Right lobe of liver (tissue), 6 donors: Measurements from ENCODE around the gene BORCS5. TPM values are rescaled to one million over a fixed set of nuclear protein-coding genes. Genes with fewer than 3 reads are reported as not detected.

Experiments used
- ATAC-seq, 4 donors: fragments of 200-7000 bp; cut with Tn5 transposase; one replicate each; pipeline ENCODE4 v1.9.1; 2020; ENCODE audit warnings: mild to moderate bottlenecking in 4 of 4, moderate library complexity in 4 of 4
- DNase-seq, 3 donors: peaks; one replicate each; pipeline ENCODE4 v3.0.0-alpha.2; 2020
- H3K27ac ChIP-seq, 3 donors: fragments of 200-600 bp; one replicate each; pipeline ENCODE4 v1.8.0; 2022
- H3K27me3 ChIP-seq, 2 donors: fragments of 200-600 bp; one replicate each; pipeline ENCODE4 v1.8.0; 2022
- H3K36me3 ChIP-seq, 4 donors: fragments of 200-600 bp; sonication (generic) in 1 of 4; one replicate each; pipeline versions ENCODE4 v1.5.1 to v1.8.0; 2017 to 2022; ENCODE audit warnings: control low read depth in 1 of 4
- H3K4me1 ChIP-seq, 4 donors: fragments of 200-600 bp; sonication (generic) in 1 of 4; one replicate each; pipeline versions ENCODE4 v1.5.1 to v1.8.0; 2017 to 2022; ENCODE audit warnings: control low read depth in 1 of 4
- H3K4me3 ChIP-seq, 3 donors: fragments of 200-600 bp; one replicate each; pipeline ENCODE4 v1.8.0; 2022
- H3K9me3 ChIP-seq, 4 donors: fragments of 200-600 bp; sonication (generic) in 1 of 4; one replicate each; pipeline versions ENCODE4 v1.5.1 to v1.8.0; 2017 to 2022; ENCODE audit warnings: control low read depth in 1 of 4
- CTCF ChIP-seq, 4 donors: fragments of 200-600 bp in 3 of 4; fragments of 450-650 bp in 1 of 4; IDR thresholded peaks; one replicate each; pipeline versions ENCODE4 v1.5.1 to v1.8.0; 2016 to 2022; ENCODE audit warnings: antibody characterized with exemption in 4 of 4, mild to moderate bottlenecking in 2 of 4
- POLR2A ChIP-seq: fragments of 450-650 bp; IDR thresholded peaks from one replicate; pipeline ENCODE4 v1.6.1; 2017; ENCODE audit warnings: antibody characterized with exemption, mild to moderate bottlenecking
- WGBS: methylation state at CpG from one replicate; pipeline ENCODE4 v1.1.6; 2018; ENCODE audit warnings: low coverage, low lambda C conversion rate; ENCODE audit not compliant: insufficient coverage; ENCODE audit errors: missing lambda C conversion rate; 5-methylcytosine and 5-hydroxymethylcytosine counted together
- intact Hi-C, 2 donors: fragments of 100-400 bp; cut with DNase I; formaldehyde crosslinking; loops; one replicate each; pipeline versions ENCODE4 v1.11.2 to v1.14.1; 2022
- total RNA-seq, 6 experiments: library from RNA; depleted of rRNA in 2 of 6; stranded (reverse); fragments of >200 nt in 2 of 6; fragmentation: NEBNext Ultra II Directional in 3 of 6; extraction: Animal tissue kit (Norgen Biotek cat#: 25700) in 3 of 6; gene quantifications; one replicate each; pipeline versions ENCODE4 v1.1.0 to v1.2.4, GENCODE V29; 2016 to 2023
- donor health status: DM: no; HTN: yes; CAD: no.
- donor health status: DM: no; HTN: no; CAD: no.
- donor health status: DM: no; HTN: no; CAD: no.
- donor health status: DM: no; HTN: yes; CAD: no.
- donor health status: DM: no; HTN: yes; CAD: no.

BORCS5 gene
- total RNA-seq, 6 experiments from 2014 or later, result 6.0 to 11.1 (median 8.0) TPM

DNA sequence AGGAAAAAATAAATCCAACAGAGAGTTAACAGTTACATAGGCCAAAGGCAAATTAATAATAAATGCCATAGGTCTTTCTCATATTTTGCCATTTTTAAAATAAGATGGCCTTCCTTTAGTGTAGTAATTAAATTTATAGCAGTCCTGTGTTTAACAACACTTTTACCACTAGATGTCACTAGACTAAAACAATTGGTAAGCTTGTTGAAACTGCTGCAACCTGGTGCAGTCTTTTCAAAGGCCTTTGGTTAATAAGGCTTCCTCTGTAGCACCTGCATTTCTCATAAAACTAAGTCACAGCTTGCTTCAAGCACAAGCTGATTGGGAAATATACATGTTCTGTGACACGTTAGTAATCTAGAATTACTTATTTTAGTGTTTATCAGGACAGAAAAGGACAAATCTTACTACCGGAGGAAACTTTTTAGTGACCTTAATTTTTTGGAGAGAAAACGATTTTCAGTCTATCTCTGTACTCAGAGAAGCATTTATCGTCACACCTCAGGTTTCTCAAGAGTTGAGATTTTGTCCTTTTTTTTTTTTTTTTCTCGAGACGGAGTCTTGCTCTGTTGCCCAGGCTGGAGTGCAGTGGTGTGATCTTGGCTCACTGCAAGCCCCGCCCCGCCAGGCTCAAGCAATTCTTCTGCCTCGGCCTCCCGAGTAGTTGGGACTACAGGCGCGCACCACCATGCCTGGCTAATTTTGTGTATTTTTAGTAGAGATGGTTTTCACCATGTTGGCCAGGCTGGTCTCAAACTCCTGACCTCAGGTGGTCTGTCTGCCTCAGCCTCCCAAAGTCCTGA is 20.0 kb downstream of the BORCS5 start:
- DNase-seq (no peak), ATAC-seq (peak; percentile 83 to 91 (median 84))
- Histone ChIP-seq H3K27me3 (no peaks in the 10 kb centered on the region), H3K36me3 (no peaks in the 10 kb centered on the region), H3K4me3 (no peak overlapping the region), H3K9me3 (no peaks in the 10 kb centered on the region), H3K27ac (peak overlapping the region in 2 of 3 donors; percentile 36 to 44), H3K4me1 (peaks cover 0 to 32% (median 12%) of the 10 kb centered on the region in 4 donors)
- WGBS, result 66% methylated on average over 12 of the region's 12 CpGs
- TF ChIP-seq POLR2A, result no peak
- peak; percentile 70 to 95 (median 80) for TF ChIP-seq CTCF (IDR thresholded peaks at IDR 0.05)
- intact Hi-C loops, result loop anchor here in 1 of 2 donors (10.0 kb wide), 1 partner anchor 188 kb away; the partner anchor contains the start of gene DUSP16

DNA sequence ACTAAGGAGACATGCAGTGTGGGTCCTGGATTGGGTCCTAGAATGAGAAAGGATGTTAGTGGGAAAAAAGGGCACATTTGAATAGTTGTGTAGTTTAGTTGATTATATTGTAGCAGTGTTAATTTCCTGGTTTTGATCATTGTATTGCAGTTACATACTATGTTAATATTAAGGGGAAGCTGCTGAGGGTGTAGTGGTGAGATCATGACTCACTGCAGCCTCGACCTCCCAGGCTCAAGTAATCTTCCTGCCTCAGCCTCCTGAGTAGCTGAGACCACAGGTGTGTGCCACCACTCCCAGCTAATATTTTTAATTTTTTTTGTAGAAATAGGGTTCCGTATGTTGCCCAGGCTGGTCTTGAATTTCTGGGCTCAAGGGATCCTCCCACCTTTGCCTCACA is 21.7 kb downstream of the BORCS5 start:
- no peak overlapping the region for H3K4me3 ChIP-seq
- H3K36me3 ChIP-seq, result no peaks in the 10 kb centered on the region
- DNase-seq (no peak), ATAC-seq (no peak)
- peaks cover 0 to 27% (median 9%) of the 10 kb centered on the region in 4 donors for H3K4me1 ChIP-seq
- no peaks in the 10 kb centered on the region for H3K27me3 ChIP-seq
- WGBS, result no CpG with 5 or more reads among the region's 2 CpGs
- TF ChIP-seq CTCF (IDR thresholded peaks at IDR 0.05) (no peak), POLR2A (no peak)
- intact Hi-C loops, result loop anchor here in 1 of 2 donors (10.0 kb wide), 1 partner anchor 186 kb away; the partner anchor contains the start of gene DUSP16
- peak overlapping the region in 2 of 3 donors; percentile 12 to 80 for H3K27ac ChIP-seq
- no peaks in the 10 kb centered on the region for H3K9me3 ChIP-seq

DNA sequence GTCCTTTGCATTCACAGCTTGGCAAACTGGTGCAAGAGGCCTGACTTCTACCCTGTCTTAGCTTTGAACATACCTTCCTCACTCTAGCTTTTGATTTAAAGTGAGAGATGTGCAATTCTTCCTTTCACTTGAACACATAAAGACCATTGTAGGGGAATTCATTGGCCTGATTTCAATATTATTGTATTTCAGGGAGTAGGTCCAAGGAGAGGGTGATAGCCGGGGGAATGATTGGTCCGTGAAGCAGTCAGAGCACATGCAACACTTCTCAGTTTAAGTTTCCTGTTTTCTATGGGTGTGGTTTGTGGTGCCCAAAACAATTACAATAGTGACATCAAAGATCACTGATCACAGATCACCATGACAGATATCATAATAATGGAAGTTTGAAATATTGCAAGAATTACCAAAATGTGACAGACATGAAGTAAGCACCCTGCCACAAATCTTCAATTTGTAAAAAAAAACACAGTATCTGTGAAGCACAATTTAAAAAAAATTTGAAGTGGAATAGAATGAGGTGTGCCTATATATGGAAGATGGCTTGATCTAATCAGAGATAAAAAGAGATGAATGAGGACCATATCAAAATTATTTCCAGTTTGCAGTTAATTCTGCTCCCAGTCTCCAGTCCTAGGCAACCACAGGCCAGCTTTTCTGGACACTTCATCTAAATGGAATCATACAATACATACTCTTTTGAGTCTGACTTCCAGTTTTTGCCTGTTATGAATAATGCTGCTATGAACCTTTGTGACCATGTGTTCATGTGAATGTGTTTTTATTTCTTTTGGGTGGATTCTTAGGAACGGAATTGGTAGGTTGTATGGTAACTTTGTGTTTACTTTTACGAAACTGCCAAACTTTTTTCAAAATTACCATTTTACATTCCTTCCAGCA is 23.2 kb downstream of the BORCS5 start:
- WGBS, result 53% methylated on average over 4 of the region's 4 CpGs
- no peaks in the 10 kb centered on the region for H3K27me3 ChIP-seq
- no peaks in the 10 kb centered on the region for H3K9me3 ChIP-seq
- ATAC-seq, result peak; percentile 19 to 42 (median 31)
- no peak for TF ChIP-seq CTCF (IDR thresholded peaks at IDR 0.05)
- TF ChIP-seq POLR2A, result no peak
- H3K36me3 ChIP-seq, result no peaks in the 10 kb centered on the region
- DNase-seq, result no peak
- H3K4me1 ChIP-seq, result peaks cover 0 to 39% (median 8%) of the 10 kb centered on the region in 4 donors
- intact Hi-C loops, result loop anchor here in 1 of 2 donors (10.0 kb wide), 1 partner anchor 185 kb away; the partner anchor contains the start of gene DUSP16
- H3K4me3 ChIP-seq, result no peak overlapping the region
- H3K27ac ChIP-seq, result peak overlapping the region; percentile 53 to 80 (median 72)

DNA sequence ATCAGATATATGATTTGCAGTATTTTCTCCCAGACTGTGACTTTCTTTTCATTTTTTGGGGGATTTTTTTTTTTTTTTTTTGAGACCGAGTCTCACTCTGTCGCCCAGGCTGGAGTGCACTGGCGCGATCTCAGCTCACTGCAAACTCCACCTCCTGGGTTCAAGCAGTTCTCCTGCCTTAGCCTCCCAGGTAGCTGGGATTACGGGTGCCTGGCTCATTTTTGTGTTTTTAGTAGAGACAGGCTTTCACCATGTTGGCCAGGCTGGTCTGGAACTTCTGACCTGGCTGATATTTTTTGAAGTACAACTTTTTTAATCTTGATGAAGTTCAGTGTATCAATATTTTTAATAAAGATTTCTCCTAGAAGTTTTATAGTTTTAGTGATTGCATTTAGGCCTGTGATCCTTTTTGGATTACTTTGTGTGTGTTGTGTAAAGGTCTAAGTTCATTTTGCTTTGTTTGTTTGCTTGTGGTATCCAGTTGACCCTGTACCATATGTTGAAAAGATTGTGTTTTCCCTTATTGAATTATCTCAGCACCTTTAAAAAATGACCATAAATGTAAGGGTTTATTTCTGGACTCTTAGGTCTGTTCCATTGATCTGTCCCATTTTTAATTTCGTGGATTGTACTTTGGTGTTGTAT is 24.2 kb downstream of the BORCS5 start:
- TF ChIP-seq POLR2A, result no peak
- no peak for TF ChIP-seq CTCF (IDR thresholded peaks at IDR 0.05)

More for the DNA sequence above, 24.2 kb downstream of the BORCS5 start:
- Histone ChIP-seq H3K9me3 (no peaks in the 10 kb centered on the region), H3K4me3 (no peak overlapping the region), H3K4me1 (peaks cover 0 to 48% (median 12%) of the 10 kb centered on the region in 4 donors), H3K27me3 (no peaks in the 10 kb centered on the region), H3K27ac (peak overlapping the region; percentile 53 to 80 (median 72)), H3K36me3 (no peaks in the 10 kb centered on the region)
- no peak for DNase-seq
- intact Hi-C loops, result no loop called here
- WGBS, result 18% methylated on average over 5 of the region's 6 CpGs
- peak; percentile 60 to 76 (median 64) for ATAC-seq
